Right ventricle myocardium superior (tissue), 1 donor: ENCODE data around the gene RGPD3. TPM values are rescaled to one million over a fixed set of nuclear protein-coding genes. Genes with fewer than 3 reads are reported as not detected.

Experiments
- ATAC-seq: fragments of 200-7000 bp; cut with Tn5 transposase; one replicate; pipeline ENCODE4 v1.9.1; 2020; ENCODE audit warnings: mild to moderate bottlenecking; ENCODE audit not compliant: poor library complexity
- DNase-seq: peaks from one replicate; pipeline ENCODE4 v3.0.0-alpha.2; 2020
- intact Hi-C: fragments of 100-400 bp; cut with DNase I; formaldehyde crosslinking; loops from one replicate; pipeline ENCODE4 v1.11.2; 2022
- total RNA-seq: library from RNA; stranded (reverse); fragmentation: NEBNext Ultra II Directional; extraction: Animal tissue kit (Norgen Biotek cat#: 25700); gene quantifications from one replicate; pipeline ENCODE4 v1.2.1, GENCODE V29; 2021
- donor health status: DM: no; HTN: yes; CAD: no; lungs with severe emphysema.

Gene RGPD3
- total RNA-seq, 1 donor from 2014 or later, result 0.08 TPM

- intact Hi-C loops, result no loop called here
- ATAC-seq, result no peak
These were observed 109.7 kb downstream of the RGPD3 start for GRCh38 chr2:106358521-106358920.

GRCh38 chr2:106358081-106358480, 110.1 kb downstream of the RGPD3 start:
- DNase-seq, result no peak
- intact Hi-C loops, result no loop called here
- no peak for ATAC-seq

More at GRCh38 chr2:106358521-106358920, 109.7 kb downstream of the RGPD3 start:
- no peak for DNase-seq

GRCh38 chr2:106356291-106356690, 111.9 kb downstream of the RGPD3 start:
- ATAC-seq, result peak; percentile 27
- intact Hi-C loops, result no loop called here
- DNase-seq, result no peak

GRCh38 chr2:106353676-106354075, 114.5 kb downstream of the RGPD3 start:
- ATAC-seq, result no peak
- intact Hi-C loops, result no loop called here
- no peak for DNase-seq

- intact Hi-C loops, result no loop called here
- peak; percentile 68 for ATAC-seq
These were observed 117.2 kb downstream of the RGPD3 start for GRCh38 chr2:106350980-106351379.

GRCh38 chr2:106344302-106344701, 123.9 kb downstream of the RGPD3 start:
- no peak for DNase-seq
- intact Hi-C loops, result no loop called here
- no peak for ATAC-seq

More at GRCh38 chr2:106350980-106351379, 117.2 kb downstream of the RGPD3 start:
- DNase-seq, result no peak

GRCh38 chr2:106343274-106343673, 124.9 kb downstream of the RGPD3 start:
- ATAC-seq (no peak), DNase-seq (no peak)
- intact Hi-C loops, result no loop called here

- intact Hi-C loops, result no loop called here
- no peak for DNase-seq
- no peak for ATAC-seq
These were observed 125.4 kb downstream of the RGPD3 start for GRCh38 chr2:106342831-106343251.

- no peak for ATAC-seq
- DNase-seq, result no peak
- intact Hi-C loops, result no loop called here
These were observed 126.5 kb downstream of the RGPD3 start for GRCh38 chr2:106341666-106342065.

Other genes with a start within 250 kb of the RGPD3 start
- not detected for gene CD8B2, start 19.0 kb upstream of the RGPD3 start, total RNA-seq